Measurements from ENCODE around the gene TLDC2. TPM values are rescaled to one million over a fixed set of nuclear protein-coding genes. Genes with fewer than 3 reads are reported as not detected.

The TLDC2 gene
- polyA plus RNA-seq, 1 donor from 2014 or later: not detected

- H3K9me2 ChIP-seq (ENCODE audit: insufficient read depth, low read length): no peaks in the 10 kb centered on the region
- H3K9ac ChIP-seq (ENCODE audit: low read length): no peak overlapping the region
- H3K9me3 ChIP-seq (ENCODE audit: low read length): no peaks in the 10 kb centered on the region
- H3K27me3 ChIP-seq (ENCODE audit: insufficient read depth, low read depth, low read length): no peaks in the 10 kb centered on the region
- H3K27ac ChIP-seq (ENCODE audit: low read length): no peak overlapping the region
- H3K4me2 ChIP-seq (ENCODE audit: low read length): no peak overlapping the region
- H3K36me3 ChIP-seq (ENCODE audit: insufficient read depth, low read length): no peaks in the 10 kb centered on the region
- TF ChIP-seq POLR2AphosphoS5 (IDR thresholded peaks at IDR 0.05): no peak
- H4K20me1 ChIP-seq (ENCODE audit: insufficient read depth): no peaks in the 10 kb centered on the region
- H3K4me3 ChIP-seq (ENCODE audit: low read length): no peak overlapping the region
- H3F3A ChIP-seq (ENCODE audit: insufficient read depth, low read length, poor library complexity, severe bottlenecking): no peaks in the 10 kb centered on the region
- no peak overlapping the region for H2AFZ ChIP-seq (ENCODE audit: low read depth, low read length)
- no peaks in the 10 kb centered on the region for H3K79me2 ChIP-seq (replicated peaks; ENCODE audit: insufficient read depth, low read length)
These were observed 50.8 kb downstream of the TLDC2 start for GRCh38 chr20:36926653-36927200.

- H2AFZ ChIP-seq (ENCODE audit: low read depth, low read length): no peak overlapping the region
- no peaks in the 10 kb centered on the region for H3K79me2 ChIP-seq (replicated peaks; ENCODE audit: insufficient read depth, low read length)
- H3K27me3 ChIP-seq (ENCODE audit: insufficient read depth, low read depth, low read length): no peaks in the 10 kb centered on the region
- no peaks in the 10 kb centered on the region for H3F3A ChIP-seq (ENCODE audit: insufficient read depth, low read length, poor library complexity, severe bottlenecking)
- no peaks in the 10 kb centered on the region for H3K9me3 ChIP-seq (ENCODE audit: low read length)
- no peak overlapping the region for H3K9ac ChIP-seq (ENCODE audit: low read length)
- no peak overlapping the region for H3K4me3 ChIP-seq (ENCODE audit: low read length)
- no peak for TF ChIP-seq MXI1 (conservative IDR thresholded peaks at IDR 0.05; ENCODE audit: poor library complexity, severe bottlenecking)
- no peak for TF ChIP-seq CTCF (IDR thresholded peaks at IDR 0.05; ENCODE audit: poor library complexity, severe bottlenecking)
- no peak for TF ChIP-seq EP300 (conservative IDR thresholded peaks at IDR 0.05; ENCODE audit: poor library complexity, severe bottlenecking)
- no peak for TF ChIP-seq SMC3 (conservative IDR thresholded peaks at IDR 0.05; ENCODE audit: poor library complexity)
- no peak for TF ChIP-seq POLR2AphosphoS5 (IDR thresholded peaks at IDR 0.05)
- no peak for TF ChIP-seq TAF1 (IDR thresholded peaks at IDR 0.05; ENCODE audit: low read depth)
- TF ChIP-seq EZH2 (IDR thresholded peaks at IDR 0.05; ENCODE audit: borderline replicate concordance, insufficient read depth, low read length, poor library complexity, severe bottlenecking): no peak
- TF ChIP-seq RAD21 (conservative IDR thresholded peaks at IDR 0.05): no peak
- TF ChIP-seq REST (IDR thresholded peaks at IDR 0.05; ENCODE audit: borderline replicate concordance): no peak
- no peak overlapping the region for H3K27ac ChIP-seq (ENCODE audit: low read length)
- H3K36me3 ChIP-seq (ENCODE audit: insufficient read depth, low read length): no peaks in the 10 kb centered on the region
- H3K4me2 ChIP-seq (ENCODE audit: low read length): no peak overlapping the region
- H3K9me2 ChIP-seq (ENCODE audit: insufficient read depth, low read length): no peaks in the 10 kb centered on the region
- H4K20me1 ChIP-seq (ENCODE audit: insufficient read depth): no peaks in the 10 kb centered on the region
These were observed 51.8 kb downstream of the TLDC2 start for GRCh38 chr20:36927704-36928103.

- H3K79me2 ChIP-seq (replicated peaks; ENCODE audit: insufficient read depth, low read length): no peaks in the 10 kb centered on the region
- H3K4me3 ChIP-seq (ENCODE audit: low read length): no peak overlapping the region
- H3F3A ChIP-seq (ENCODE audit: insufficient read depth, low read length, poor library complexity, severe bottlenecking): no peaks in the 10 kb centered on the region
- TF ChIP-seq POLR2AphosphoS5 (IDR thresholded peaks at IDR 0.05): no peak
- TF ChIP-seq MXI1 (conservative IDR thresholded peaks at IDR 0.05; ENCODE audit: poor library complexity, severe bottlenecking): no peak
- no peak for TF ChIP-seq EP300 (conservative IDR thresholded peaks at IDR 0.05; ENCODE audit: poor library complexity, severe bottlenecking)
- TF ChIP-seq RAD21 (conservative IDR thresholded peaks at IDR 0.05): no peak
- no peak for TF ChIP-seq TAF1 (IDR thresholded peaks at IDR 0.05; ENCODE audit: low read depth)
- no peak for TF ChIP-seq REST (IDR thresholded peaks at IDR 0.05; ENCODE audit: borderline replicate concordance)
- no peak for TF ChIP-seq SMC3 (conservative IDR thresholded peaks at IDR 0.05; ENCODE audit: poor library complexity)
- TF ChIP-seq CTCF (IDR thresholded peaks at IDR 0.05; ENCODE audit: poor library complexity, severe bottlenecking): no peak
- no peak for TF ChIP-seq EZH2 (IDR thresholded peaks at IDR 0.05; ENCODE audit: borderline replicate concordance, insufficient read depth, low read length, poor library complexity, severe bottlenecking)
- no peak overlapping the region for H3K4me2 ChIP-seq (ENCODE audit: low read length)
- H4K20me1 ChIP-seq (ENCODE audit: insufficient read depth): no peaks in the 10 kb centered on the region
- H3K36me3 ChIP-seq (ENCODE audit: insufficient read depth, low read length): no peaks in the 10 kb centered on the region
- no peak overlapping the region for H3K9ac ChIP-seq (ENCODE audit: low read length)
- H3K9me3 ChIP-seq (ENCODE audit: low read length): no peaks in the 10 kb centered on the region
- H3K27me3 ChIP-seq (ENCODE audit: insufficient read depth, low read depth, low read length): no peaks in the 10 kb centered on the region
- no peaks in the 10 kb centered on the region for H3K9me2 ChIP-seq (ENCODE audit: insufficient read depth, low read length)
- H3K27ac ChIP-seq (ENCODE audit: low read length): no peak overlapping the region
- no peak overlapping the region for H2AFZ ChIP-seq (ENCODE audit: low read depth, low read length)
These were observed 53.4 kb downstream of the TLDC2 start for GRCh38 chr20:36929290-36929689.

All from neural cell (in vitro differentiated cells).